HG03066 (cell line): ENCODE results near the gene CDK14.
A peak's percentile ranks its signal among the peaks of the same experiment; 100 is the strongest.

Experiments used
- ATAC-seq: cut with Tn5 transposase; IDR thresholded peaks from one replicate; pipeline ENCODE4 v1.9.1; 2021; ENCODE audit warnings: low read depth; ENCODE audit not compliant: unreplicated experiment

The CDK14 gene

DNA sequence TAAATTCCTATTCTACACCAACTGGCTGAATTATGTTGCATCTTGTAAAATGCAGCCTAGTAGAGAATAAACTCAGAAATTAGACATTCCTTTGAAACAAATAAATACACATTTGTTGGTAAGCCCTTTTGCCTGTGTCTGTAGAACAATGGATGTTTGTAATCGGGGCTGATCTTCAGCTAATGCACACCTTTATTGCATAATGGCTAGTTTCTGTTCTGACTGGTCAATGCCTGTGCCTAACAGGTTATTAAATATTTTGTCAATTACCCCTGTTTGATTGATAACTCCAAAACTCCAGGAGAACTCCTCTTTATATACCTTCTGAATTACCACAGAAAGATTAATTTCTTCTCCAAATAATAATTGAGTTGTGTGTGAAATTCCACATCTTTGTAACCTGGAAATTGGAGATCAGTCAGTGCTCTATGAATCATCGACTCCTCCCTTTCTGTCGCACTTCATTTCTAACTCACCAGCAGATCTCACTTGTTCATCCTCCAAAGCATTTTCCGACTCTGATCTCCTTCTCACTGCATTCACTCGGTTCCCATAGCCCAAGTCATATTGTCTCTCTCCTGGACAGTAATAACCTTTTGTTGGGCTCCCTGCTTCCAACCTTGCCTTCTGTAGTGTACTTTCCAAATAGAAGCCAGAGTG is 472.1 kb downstream of the CDK14 start:
- ATAC-seq: no peak

DNA sequence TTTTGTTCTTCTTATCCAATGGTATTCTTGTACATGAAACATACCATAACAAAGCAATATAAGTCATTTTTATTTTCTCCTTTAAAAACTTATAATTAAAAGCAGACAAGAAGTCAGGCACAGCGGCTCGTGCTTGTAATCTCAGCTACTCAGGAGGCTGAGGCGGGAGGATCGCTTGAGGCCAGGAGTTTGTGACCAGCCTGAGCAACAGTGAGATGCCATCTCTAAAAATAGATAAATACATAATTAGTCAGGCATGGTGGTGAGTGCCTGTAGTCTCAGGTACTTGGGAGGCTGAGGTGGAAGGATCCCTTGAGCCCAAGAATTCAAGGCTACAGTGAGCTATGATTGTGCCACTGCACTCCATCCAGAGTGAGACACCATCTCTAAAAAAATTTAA is 473.0 kb downstream of the CDK14 start:
- ATAC-seq: no peak

DNA sequence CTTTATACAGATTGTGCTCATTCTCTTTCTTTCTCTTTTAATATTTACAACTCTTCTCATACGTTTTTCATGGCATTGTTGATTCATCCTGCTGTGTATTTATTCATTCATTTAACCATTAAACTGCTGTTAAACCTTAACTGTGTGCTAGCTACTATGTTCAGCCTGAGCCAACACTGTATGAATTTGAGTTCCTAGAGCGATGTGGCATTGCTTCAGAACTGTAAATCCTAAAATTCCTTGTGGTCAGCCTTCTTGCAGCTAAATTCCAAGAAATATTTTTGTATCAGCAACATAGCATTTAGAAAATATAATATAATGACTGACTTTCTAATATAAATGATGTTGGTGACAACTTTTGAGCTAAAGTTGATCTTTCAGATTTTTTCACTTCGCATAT is 483.4 kb downstream of the CDK14 start:
- no peak for ATAC-seq

DNA sequence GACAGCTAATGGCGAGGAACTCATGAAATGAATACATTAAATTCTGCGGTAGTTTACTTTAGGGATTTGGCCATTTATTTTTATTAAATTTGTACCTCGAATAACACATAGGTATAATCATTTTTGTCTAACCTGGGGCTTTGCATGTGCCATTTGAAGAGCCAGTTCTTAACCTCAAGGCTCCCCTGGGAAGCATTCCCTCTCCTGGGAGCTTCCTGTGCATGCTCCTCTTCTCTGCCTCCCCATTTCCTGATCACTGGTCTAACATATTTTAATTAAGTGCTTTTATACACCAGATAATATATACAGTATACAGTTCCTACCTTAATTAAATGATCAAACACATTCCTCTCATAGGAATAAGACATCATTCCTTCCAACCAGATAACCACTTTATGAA is 484.2 kb downstream of the CDK14 start:
- no peak for ATAC-seq

DNA sequence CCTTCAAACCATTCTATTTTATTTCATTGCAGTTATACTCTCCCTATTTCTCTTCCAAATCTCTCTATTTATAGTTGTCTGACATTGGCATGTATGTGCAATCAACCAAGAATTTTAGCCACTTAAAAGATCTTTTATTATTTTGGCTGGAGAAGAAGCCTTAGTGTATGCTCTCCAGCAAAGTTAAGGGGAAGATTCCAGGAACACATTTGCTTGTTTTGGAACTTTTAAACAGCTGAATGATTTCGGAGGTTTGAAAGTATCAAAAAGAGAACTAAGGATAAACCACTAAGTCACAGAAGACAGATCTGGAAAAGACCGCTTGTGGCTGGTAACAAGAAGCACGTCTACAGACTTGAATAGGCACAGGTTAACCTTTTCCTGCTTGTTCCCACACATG is 485.9 kb downstream of the CDK14 start:
- ATAC-seq: no peak

DNA sequence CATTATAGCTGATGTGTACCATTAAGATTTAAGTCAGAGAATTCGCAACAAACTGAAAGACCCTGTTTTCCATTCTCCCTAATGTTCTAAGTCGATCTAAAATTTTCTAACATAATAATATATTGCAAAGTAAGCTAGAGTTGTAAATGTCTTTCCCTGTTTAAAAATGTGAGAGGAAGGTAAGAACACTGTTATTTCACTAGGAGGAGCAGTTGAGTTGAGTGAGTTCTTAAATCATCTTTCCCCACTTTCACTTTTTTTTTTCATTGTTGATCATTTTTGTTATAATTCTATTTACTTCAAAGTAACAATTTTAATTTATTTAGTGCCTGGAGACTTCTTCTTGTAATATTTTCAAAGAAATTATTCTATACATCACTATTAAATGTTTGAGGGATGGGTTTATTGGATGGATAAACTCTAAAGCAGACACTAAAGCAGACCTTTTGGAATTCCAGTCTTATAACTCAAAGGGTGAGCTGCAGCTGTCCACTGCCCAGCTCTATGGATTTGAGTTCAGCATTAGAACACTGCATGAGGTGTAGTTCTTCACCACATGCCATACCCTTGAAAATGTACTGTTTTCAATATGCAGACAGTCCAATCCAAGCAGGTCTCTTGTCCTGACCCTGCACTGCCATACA is 486.9 kb downstream of the CDK14 start:
- no peak for ATAC-seq

DNA sequence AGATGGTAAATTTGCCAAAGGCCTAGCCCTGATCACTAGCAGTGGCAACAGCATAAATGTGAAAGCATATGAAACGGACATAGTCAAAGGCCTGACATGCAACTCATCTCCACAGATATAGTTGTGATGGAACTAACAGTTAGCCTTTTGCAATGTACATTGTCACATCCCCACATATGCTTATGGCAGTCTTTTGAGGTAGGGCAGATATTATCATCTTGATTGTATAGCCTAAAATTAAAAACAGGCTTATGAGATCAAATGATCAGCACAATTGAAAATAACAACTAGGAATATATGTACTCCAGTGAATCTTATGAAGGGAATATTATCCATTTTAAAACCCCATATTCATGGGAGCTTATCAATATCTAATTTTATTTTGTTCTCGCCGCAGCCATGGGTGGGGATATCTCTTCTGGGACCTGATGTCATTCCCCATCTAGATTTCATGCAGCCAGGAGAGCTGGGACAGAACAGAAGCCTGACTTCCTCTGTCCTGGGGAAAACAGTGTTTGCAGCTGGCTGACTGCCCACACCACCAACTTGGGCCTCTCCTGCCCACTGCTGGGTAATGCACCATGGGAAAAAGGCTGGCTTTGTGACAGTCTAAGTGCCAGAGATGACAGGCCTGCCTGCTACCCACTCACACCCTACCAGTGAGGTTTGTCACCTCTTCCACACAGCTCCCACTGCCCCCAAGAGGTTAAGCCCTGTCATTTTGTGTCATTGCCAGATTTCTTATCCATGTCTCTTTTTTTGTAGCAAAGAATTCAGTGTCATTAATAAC is 487.9 kb downstream of the CDK14 start:
- ATAC-seq: no peak

DNA sequence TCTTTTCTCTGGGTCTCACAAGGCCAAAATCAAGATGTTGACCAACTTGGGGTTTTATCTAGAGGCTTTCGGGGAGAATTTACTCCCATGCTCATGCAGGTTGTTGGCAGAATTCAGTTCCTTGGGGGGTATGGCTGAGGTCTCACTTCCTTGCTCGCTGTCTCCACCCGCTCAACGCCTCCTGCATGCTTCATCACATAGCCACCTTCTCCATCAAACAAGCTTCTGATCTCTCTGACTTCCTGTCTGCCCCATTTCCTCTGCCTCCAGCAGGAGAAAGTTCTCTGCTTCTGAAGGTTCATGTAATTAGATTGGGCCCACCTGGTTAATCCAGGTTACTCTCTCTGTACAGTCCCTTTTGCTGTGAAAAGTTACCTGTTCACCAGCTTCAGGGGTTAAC is 489.1 kb downstream of the CDK14 start:
- ATAC-seq: no peak

DNA sequence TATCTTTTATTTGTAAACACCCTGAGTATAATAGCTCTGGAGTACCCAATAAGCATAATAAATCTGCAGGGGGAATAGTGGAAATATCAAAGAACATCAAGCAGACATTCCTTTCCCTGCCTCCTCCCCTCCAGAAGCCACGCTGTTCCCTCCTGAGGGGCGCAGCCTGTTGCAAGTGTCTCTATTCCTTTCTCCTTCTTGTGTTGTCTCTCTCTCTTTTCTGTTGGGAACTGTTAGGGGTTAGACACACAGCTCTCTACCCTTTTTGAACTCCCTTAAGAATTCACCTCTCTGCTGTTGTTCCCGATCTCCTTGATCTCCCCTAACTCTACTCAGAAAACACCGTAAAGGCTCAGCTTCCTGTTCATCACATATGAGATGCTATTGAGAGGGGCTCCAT is 490.1 kb downstream of the CDK14 start:
- ATAC-seq: no peak

DNA sequence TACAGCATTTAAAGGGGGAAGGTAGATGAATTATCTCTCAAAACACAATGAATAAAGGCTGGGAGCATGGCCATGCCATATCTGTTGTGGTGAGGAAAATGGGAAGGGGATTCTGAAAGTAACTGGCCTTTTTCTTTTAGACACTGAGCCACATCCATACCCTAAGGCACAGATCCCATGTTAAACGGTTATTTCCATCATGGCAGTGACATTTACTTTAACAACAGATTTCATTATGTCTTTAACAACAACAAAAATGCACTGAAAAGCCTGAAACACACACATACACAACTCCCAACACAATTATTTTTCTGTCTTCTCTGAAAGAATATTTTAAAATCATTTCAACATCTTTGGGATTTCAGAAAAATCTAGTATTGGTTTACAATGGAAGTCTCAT is 492.0 kb downstream of the CDK14 start:
- ATAC-seq: no peak

DNA sequence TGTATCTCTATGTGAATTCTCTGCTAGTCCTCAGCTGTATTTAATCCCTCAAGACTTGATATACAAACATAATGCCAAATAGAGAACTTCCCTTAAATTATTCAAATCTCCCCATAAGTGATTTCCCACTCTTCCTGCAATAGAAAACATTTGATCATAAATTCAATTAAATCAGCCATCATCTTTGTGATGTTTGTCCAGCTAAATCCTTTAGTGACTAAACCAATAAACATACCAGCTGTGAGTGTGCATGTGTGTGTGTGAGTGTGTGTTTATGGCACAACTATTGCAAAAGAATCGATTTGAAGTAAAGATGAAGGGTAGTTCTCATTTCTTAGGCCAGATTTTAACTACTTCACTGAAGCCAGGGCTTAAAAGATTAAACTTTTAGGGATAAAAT is 492.6 kb downstream of the CDK14 start:
- ATAC-seq: no peak

DNA sequence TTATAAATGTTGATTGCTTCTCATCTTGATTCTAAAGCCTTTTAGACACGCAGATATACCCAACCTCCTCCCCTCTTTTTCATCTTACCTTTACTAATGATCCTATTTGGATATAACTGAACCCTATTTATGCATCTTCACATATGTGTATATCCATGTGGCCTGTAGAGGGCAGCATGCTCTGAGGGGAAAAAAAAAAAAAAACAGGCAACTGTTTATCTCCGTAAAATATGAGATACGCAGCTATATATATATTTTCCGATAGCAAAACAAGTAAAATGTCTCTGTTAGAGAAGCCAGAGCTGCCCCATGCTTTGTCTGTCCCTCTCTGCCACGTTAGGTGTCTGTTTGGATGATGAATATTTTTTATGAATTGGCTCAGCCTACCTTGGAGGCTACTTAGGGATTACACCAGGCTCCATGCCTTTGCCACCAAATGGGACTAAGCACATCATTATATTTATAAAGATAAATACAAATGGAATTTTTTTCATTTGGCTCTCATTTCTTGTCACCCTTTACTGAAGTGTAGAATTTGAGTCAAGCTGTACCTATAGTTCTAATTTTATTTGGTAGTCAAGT is 493.4 kb downstream of the CDK14 start:
- peak; percentile 69 for ATAC-seq

DNA sequence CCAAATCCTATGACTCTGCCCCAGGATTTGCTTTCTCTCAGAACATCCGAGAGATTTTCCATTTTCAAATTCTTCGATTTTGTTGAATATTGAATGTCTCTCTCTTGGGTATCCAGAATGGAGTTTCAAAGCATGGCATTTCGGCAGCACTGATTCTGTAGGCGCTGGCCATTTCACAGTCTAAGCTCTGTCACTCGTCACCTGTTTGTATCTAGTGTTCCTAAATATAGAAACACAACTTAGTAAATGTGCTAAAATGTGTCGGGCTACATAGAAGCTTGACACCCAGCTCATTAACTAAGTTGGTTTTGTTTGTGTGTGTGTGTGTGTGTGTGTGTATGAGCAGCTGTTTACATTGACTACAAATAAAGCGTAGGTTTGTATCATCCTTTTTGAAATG is 494.6 kb downstream of the CDK14 start:
- ATAC-seq: no peak

DNA sequence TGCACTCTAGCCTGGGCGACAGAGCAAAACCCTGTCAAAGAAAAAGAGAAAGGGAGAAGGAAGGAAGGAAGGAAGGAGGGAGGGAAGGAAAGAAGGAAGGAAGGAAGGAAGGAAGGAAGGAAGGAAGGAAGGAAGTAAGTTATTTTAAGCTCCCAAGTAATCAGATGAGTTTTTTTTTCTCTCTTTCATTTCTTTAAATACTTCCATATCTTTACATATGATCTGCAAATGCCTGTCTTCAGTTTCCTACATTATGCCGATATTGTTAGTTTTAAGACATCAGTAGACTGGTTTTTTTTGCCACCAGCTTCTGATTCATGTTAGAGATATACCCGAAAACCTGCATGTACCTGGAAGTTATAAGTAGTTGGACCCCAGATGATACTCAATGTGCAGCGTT is 495.5 kb downstream of the CDK14 start:
- ATAC-seq: no peak

DNA sequence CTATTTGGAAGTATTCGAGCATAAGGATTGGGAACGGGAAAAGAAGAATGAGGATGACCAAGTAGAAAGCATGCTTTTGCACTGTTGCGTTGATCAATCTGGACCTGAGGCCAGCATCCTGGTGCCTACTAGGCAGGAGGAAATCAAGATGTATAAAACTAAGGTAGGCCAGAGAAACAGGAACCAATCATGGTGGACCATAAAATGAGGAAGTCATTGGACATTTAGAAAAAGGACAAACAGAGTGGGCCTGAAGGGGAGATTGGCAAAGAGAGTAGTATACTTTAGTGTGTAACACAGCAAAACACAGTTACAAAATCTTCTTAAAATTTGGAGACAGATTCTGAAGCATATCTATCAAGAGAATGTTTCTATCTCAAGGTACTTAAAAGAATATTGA is 497.1 kb downstream of the CDK14 start:
- ATAC-seq: no peak

DNA sequence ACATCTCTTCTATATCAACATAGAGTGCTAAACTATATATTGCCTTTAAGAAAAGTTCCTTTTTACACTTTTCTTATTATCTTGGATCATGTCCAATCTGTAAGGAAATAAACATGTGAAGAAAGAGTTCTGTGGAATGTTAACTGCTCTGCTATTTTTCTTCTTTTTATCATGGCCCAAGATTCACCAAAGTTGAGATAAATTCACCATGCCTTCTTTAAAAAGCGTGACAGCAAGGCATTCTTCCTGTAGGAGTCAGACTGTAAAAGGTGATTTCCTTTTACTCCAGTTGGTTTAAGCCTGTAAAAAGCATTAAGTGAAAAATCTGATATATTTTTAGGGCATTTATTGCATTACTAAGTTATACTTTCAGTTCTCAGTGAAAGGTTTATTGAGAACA is 502.4 kb downstream of the CDK14 start:
- ATAC-seq: no peak

DNA sequence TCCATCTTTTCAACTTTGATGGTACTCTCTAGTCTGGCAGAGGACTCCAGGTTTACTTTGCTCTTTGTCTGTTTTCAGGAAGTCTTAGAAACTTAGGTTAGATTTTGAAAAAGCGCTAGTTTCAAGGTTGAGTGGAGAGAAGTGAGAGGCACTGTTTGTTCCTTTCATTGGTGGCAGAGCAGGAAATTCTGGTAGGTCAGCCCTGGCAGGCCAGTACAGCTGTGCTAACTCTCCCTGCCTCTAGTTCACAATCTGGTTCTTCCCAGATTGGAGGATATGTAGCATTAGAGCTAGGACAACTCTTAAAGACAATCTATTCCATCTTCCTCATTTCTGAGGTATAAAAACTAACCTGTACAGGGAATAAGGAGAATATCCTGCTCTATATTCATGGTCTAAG is 507.2 kb downstream of the CDK14 start:
- no peak for ATAC-seq

DNA sequence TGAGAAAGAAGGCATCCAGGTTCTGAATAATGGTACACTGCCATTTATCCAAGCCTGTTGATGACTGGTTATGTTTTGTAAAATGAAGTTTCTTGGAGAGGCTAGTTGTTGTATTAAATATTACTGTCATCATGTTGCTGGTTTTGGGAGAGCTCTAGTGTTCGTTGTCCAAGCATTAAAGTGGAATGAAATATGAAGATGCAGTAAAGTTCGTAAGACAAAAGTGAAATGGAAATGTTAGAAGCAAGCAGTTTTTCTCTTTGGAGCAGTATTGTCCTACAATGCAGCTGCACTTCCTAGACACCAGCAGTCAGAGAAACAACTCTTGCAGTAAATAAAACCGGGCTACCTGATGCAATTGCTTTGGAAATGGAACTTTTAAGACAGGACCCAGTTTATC is 511.3 kb downstream of the CDK14 start:
- no peak for ATAC-seq

DNA sequence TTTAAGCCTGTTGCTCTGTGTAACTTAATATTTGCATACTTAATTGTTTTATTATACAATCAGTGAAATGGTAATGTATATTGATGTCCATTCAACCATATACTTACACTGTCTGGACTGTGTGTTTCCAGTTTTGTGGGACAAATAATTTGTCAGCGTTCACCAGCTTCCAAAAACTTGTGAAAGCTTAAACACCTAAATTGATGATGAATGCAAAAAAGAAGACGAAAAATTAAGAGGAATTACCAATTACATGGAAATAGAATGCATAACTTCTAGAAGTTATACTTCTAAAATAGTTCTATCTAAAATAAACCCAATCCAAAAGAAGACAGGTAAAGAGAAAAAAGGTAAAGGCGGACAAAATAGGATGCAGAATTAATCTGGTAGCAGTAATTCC is 513.1 kb downstream of the CDK14 start:
- no peak for ATAC-seq

DNA sequence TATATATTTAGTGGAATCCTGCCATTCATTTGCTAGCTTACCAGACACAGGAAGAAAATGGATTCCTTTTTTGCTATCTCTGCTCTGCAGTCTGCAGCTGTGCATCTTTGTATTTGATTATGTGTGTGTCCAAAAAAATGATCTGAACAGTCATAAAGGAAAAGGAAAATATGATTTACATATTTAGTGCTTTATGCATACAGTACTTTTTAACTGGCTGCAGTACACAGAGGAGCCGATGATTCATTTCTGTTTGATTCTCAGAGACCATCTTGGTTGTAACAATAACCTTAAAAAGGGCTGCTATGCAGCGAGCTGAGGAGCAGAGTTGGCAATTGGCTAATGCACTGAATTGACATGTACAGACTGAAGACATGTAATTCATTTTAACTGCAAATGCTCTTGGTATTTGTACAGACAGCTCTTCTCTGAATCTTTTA is 516.8 kb downstream of the CDK14 start:
- ATAC-seq: no peak

DNA sequence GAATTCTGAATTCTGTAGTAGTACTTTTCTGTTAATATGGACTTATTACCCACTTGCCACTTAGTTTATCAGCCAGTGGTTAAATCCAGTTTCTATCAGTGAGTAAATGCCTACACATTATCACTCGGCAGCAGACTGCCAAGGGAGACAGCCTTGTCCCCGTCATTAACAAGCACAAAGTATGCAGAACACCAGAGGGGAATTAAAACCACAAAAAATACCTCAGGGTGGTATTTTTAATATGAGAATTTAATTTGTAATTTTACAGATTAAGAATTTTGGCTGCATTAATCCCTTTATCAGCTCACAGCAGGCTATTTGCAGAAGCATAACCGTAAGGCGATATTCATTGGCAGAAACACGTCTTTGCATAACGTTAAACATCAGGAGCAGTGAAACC is 518.1 kb downstream of the CDK14 start:
- ATAC-seq: no peak

DNA sequence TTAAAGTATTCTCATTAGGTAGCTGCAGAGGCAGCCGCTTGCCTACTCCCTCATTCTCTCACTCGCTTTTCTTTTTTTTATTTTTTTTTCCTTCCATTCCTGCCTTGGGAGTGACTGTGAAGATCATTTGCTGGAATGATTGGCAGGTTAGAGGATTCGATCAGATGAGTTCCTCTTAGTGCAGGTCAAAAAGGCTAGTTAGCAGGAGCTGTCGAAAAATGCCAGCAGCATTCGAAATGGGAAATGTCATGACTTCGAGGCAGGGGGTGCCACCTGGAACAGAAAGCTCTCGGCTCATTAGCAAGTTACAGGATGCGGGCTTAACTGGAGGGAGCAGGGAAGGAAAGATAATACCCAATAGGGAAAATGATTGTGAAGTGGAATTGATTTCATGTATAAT is 530.6 kb downstream of the CDK14 start:
- ATAC-seq: no peak
